ENCODE results near the gene ADARB1.

GRCh38 chr21:45088116-45088515 lies 13.7 kb downstream of the ADARB1 start:
- TF ChIP-seq CTCF (IDR thresholded peaks at IDR 0.05) = no peak
- no peak for TF ChIP-seq POLR2A (IDR thresholded peaks at IDR 0.05)
